Left renal pelvis (tissue), 4 donors: ENCODE measurements around the gene STATH. TPM values are rescaled to one million over a fixed set of nuclear protein-coding genes. Genes with fewer than 3 reads are reported as not detected.
"Not testable (repeated sequence)": the region's sequence is repeated elsewhere in the genome, so short reads cannot be mapped to it uniquely, and the experiment has no call there.

Experiments
- DNase-seq, 4 donors: peaks; one replicate each; pipeline ENCODE4 v3.0.0-alpha.2; 2013; ENCODE audit warnings: low read depth in 4 of 4, low spot score in 3 of 4
- polyA plus RNA-seq, 4 donors: library from polyadenylated mRNA; unstranded; fragments of 120-200 nt; gene quantifications; one replicate each; pipeline ENCODE4 v1.2.1, GENCODE V29; 2013; ENCODE audit not compliant: insufficient read length in 4 of 4

Gene STATH
- polyA plus RNA-seq = under 1 TPM in 3 of 4 donors, not detected in 1; 0.34 to 0.56 (median 0.40) TPM

GRCh38 chr4:69995526-69996016, at the start of gene STATH:
STATH (plus strand) TSS chr4:69995966; CDS start chr4:69998438, 2,472 bp downstream.
- no peak for DNase-seq

GRCh38 chr4:69951602-69952001, 44.2 kb upstream of the STATH start:
- DNase-seq = no peak

GRCh38 chr4:69957209-69957608, 38.6 kb upstream of the STATH start:
- no peak for DNase-seq

- DNase-seq = no peak
Measured at GRCh38 chr4:69965628-69966027, 30.1 kb upstream of the STATH start, which contains the start of gene CSN2. CSN2 (minus strand) TSS chr4:69965728; CDS start chr4:69960995, 4,733 bp downstream.

GRCh38 chr4:69970071-69970470, 25.7 kb upstream of the STATH start:
- DNase-seq = no peak

GRCh38 chr4:69974631-69975030, 21.1 kb upstream of the STATH start:
- no peak for DNase-seq

GRCh38 chr4:69977582-69977981, 18.2 kb upstream of the STATH start:
- no peak for DNase-seq

GRCh38 chr4:69984030-69984443, 11.7 kb upstream of the STATH start:
- peak in 3 of 4 donors; percentile 10 to 18 (median 14) for DNase-seq

GRCh38 chr4:69986663-69987062, 9.1 kb upstream of the STATH start:
- no peak for DNase-seq

- DNase-seq = no peak
Measured at GRCh38 chr4:69991016-69991415, 4.8 kb upstream of the STATH start.

- no peak for DNase-seq
Measured at GRCh38 chr4:69994782-69995181, 984 bp upstream of the STATH start.

- no peak for DNase-seq
Measured at GRCh38 chr4:69999420-69999819, 3.7 kb downstream of the STATH start.

- no peak for DNase-seq
Measured at GRCh38 chr4:70000711-70001110, 4.9 kb downstream of the STATH start.

GRCh38 chr4:70002507-70002906, 6.7 kb downstream of the STATH start:
- DNase-seq = no peak

GRCh38 chr4:70008771-70009170, 13.0 kb downstream of the STATH start:
- DNase-seq = no peak

- not testable (repeated sequence) for DNase-seq
Measured at GRCh38 chr4:70019006-70019405, 23.2 kb downstream of the STATH start.

- no peak for DNase-seq
Measured at GRCh38 chr4:70023218-70023617, 27.5 kb downstream of the STATH start.

- DNase-seq = no peak
Measured at GRCh38 chr4:70027011-70027410, 31.2 kb downstream of the STATH start.

- DNase-seq = not testable (repeated sequence)
Measured at GRCh38 chr4:70028159-70028558, 32.4 kb downstream of the STATH start, which contains the start of gene HTN3. HTN3 (plus strand) TSS chr4:70028459; CDS start chr4:70030741, 2,282 bp downstream.

GRCh38 chr4:70037559-70037958, 41.8 kb downstream of the STATH start:
- DNase-seq = not testable (repeated sequence)

GRCh38 chr4:70039928-70040327, 44.2 kb downstream of the STATH start:
- DNase-seq = not testable (repeated sequence)

GRCh38 chr4:70041652-70042286, 46.0 kb downstream of the STATH start:
- DNase-seq = no peak
